ENCODE measurements around the gene CAMTA1. TPM values are rescaled to one million over a fixed set of nuclear protein-coding genes. Genes with fewer than 3 reads are reported as not detected.
"Not testable (repeated sequence)": the region's sequence is repeated elsewhere in the genome, so short reads cannot be mapped to it uniquely, and the experiment has no call there.

Gene CAMTA1
- 10 to 100 TPM; 45.3 to 68.9 (median 62.0) TPM for total RNA-seq

GRCh38 chr1:6785318-6785727 lies at the start of gene CAMTA1:
Gene CAMTA1, plus strand, starts transcription at chr1:6785454. Its CDS starts 77 bp downstream, at chr1:6785531.
- ATAC-seq (ENCODE audit: low FRiP score) (no peak), DNase-seq (ENCODE audit: low spot score) (no peak)
- TF ChIP-seq, protein P1, sequence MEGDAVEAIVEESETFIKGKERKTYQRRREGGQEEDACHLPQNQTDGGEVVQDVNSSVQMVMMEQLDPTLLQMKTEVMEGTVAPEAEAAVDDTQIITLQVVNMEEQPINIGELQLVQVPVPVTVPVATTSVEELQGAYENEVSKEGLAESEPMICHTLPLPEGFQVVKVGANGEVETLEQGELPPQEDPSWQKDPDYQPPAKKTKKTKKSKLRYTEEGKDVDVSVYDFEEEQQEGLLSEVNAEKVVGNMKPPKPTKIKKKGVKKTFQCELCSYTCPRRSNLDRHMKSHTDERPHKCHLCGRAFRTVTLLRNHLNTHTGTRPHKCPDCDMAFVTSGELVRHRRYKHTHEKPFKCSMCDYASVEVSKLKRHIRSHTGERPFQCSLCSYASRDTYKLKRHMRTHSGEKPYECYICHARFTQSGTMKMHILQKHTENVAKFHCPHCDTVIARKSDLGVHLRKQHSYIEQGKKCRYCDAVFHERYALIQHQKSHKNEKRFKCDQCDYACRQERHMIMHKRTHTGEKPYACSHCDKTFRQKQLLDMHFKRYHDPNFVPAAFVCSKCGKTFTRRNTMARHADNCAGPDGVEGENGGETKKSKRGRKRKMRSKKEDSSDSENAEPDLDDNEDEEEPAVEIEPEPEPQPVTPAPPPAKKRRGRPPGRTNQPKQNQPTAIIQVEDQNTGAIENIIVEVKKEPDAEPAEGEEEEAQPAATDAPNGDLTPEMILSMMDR (IDR thresholded peaks at IDR 0.05), result no peak

GRCh38 chr1:6738987-6739676 lies 46.1 kb upstream of the CAMTA1 start:
- TF ChIP-seq, protein P1 (IDR thresholded peaks at IDR 0.05), result no peak
- ATAC-seq (ENCODE audit: low FRiP score) (no peak), DNase-seq (ENCODE audit: low spot score) (no peak)

GRCh38 chr1:6742676-6743188 lies 42.5 kb upstream of the CAMTA1 start:
- ATAC-seq (ENCODE audit: low FRiP score); DNase-seq (ENCODE audit: low spot score): not testable (repeated sequence)

- peak; percentile 64 for ATAC-seq (ENCODE audit: low FRiP score)
- TF ChIP-seq, protein P1 (IDR thresholded peaks at IDR 0.05), result no peak
Measured at GRCh38 chr1:6743189-6744101, 41.8 kb upstream of the CAMTA1 start.

GRCh38 chr1:6745073-6745472 lies 40.2 kb upstream of the CAMTA1 start:
- no peak for ATAC-seq (ENCODE audit: low FRiP score)
- TF ChIP-seq, protein P1 (IDR thresholded peaks at IDR 0.05), result no peak
- DNase-seq (ENCODE audit: low spot score), result no peak

More at GRCh38 chr1:6743189-6744101, 41.8 kb upstream of the CAMTA1 start:
- no peak for DNase-seq (ENCODE audit: low spot score)

DNA sequence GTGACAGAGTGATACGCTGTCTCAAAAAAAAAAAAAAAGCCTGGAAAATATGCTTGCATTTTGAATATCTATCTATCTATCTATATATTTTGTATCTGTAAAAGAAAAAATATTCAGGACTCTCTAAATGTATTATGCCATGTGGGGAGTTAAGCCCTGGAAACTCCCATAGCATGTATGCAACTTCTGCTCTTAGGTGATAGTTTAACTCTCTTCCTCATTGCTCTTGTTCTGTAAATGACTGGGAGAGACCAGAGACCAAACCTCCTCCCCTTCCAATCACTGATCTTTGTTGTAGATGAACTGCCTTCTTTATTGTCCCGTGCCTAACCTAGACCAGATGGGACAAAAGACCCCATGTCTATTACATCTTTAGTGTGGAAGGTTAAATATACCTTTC lies 37.6 kb upstream of the CAMTA1 start:
- DNase-seq (ENCODE audit: low spot score), result no peak

DNA sequence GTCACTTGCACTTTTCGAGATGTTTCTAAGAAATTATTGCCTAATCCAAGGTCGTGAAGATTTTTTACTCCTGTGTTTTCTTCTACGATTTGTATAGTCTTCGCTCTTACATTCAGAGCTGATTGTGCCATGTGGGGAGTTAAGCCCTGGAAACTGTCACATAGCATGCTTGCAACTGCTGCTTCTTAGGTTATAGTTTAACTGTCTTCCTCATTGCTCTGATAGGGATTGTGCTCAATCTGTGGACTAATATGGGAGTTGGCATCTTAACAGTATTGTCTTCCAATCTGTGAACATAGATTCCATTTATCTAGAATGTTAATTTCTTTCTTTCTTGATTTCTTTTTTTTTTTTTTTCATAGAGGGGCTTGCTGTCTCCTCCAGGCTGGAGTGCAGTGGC lies 34.8 kb upstream of the CAMTA1 start:
- ATAC-seq (ENCODE audit: low FRiP score) (no peak), DNase-seq (ENCODE audit: low spot score) (no peak)
- TF ChIP-seq, protein P1 (IDR thresholded peaks at IDR 0.05), result no peak

More for the DNA sequence above, 37.6 kb upstream of the CAMTA1 start:
- no peak for ATAC-seq (ENCODE audit: low FRiP score)
- TF ChIP-seq, protein P1 (IDR thresholded peaks at IDR 0.05), result no peak

Measured in omental fat pad (tissue), 4 donors.